HepG2 (cell line): ENCODE results near the gene TFAP2A. TPM values are rescaled to one million over a fixed set of nuclear protein-coding genes. Genes with fewer than 3 reads are reported as not detected.
A peak's percentile ranks its signal among the peaks of the same experiment; 100 is the strongest.

Source experiments
- ATAC-seq: fragments of 200-7000 bp; cut with Tn5 transposase; 3 replicates; pipeline ENCODE4 v1.9.1; 2020; ENCODE audit warnings: mild to moderate bottlenecking, moderate library complexity
- BruUV-seq: library from RNA; stranded (reverse); fragments of 400-500 nt; replicated peaks from 2 replicates; lab custom pipeline; 2021; lab: Mats Ljungman, UMichigan
- CTCF ChIA-PET: fragments of 300-600 bp; formaldehyde crosslinking; extraction: SDS; loops from one replicate; lab custom pipeline; 2021; ENCODE audit warnings: low total read pairs, inconsistent platforms, low intra/inter-chr PET ratio; lab: Yijun Ruan, JAX
- POLR2A ChIA-PET: fragments of 350-600 bp; sonication (Branson Sonifier 250); formaldehyde crosslinking; loops from one replicate; lab custom pipeline; 2020; ENCODE audit warnings: antibody characterized with exemption, inconsistent platforms; lab: Yijun Ruan, JAX
- DNase-seq: peaks from one replicate; pipeline ENCODE4 v3.0.0-alpha.2; 2015; ENCODE audit warnings: low spot score
- FAIRE-seq: peaks from 3 replicates; lab custom pipeline; 2011; peaks lifted over from hg19 to GRCh38; lab: Jason Lieb, UNC
- H2AFZ ChIP-seq: one replicate; pipeline ENCODE4 v1.6.1; 2011; ENCODE audit warnings: low read length, inconsistent platforms
- H3K27ac ChIP-seq: fragments of 300-600 bp; 3 replicates; pipeline ENCODE4 v1.8.0; 2011; ENCODE audit warnings: mixed run types, mild to moderate bottlenecking, mixed read lengths, low read length, inconsistent platforms; ENCODE audit not compliant: insufficient read depth; ENCODE audit errors: extremely low read length
- H3K27me3 ChIP-seq, 2 experiments: fragments of 200-600 bp in 1 of 2; 2 replicates in 1 of 2; 3 replicates in 1 of 2; pipeline versions ENCODE4 v1.6.0 to v1.8.0; 2011; ENCODE audit warnings: low read length in 2 of 2, mild to moderate bottlenecking in 2 of 2, moderate library complexity in 2 of 2, inconsistent platforms in 1 of 2; ENCODE audit not compliant: insufficient read depth in 2 of 2, control insufficient read depth in 1 of 2
- H3K36me3 ChIP-seq, 2 experiments: fragments of 200-600 bp in 1 of 2; replicated peaks in 1 of 2; 2 replicates in 1 of 2; 3 replicates in 1 of 2; pipeline versions ENCODE4 v1.5.1 to v1.8.0; 2011; ENCODE audit warnings: low read length in 2 of 2, inconsistent platforms in 1 of 2; ENCODE audit not compliant: insufficient read depth in 2 of 2, control insufficient read depth in 1 of 2
- H3K4me1 ChIP-seq: 2 replicates; pipeline ENCODE4 v1.5.1; 2012; ENCODE audit warnings: low read length, inconsistent platforms; ENCODE audit not compliant: insufficient read depth
- H3K4me2 ChIP-seq: 2 replicates; pipeline ENCODE4 v1.6.0; 2011; ENCODE audit warnings: low read depth, low read length, inconsistent platforms
- H3K4me3 ChIP-seq, 3 experiments: fragments of 200-600 bp in 1 of 3; sonication (generic), shearing (Covaris generic) in 1 of 3; replicated peaks in 1 of 3; 2 replicates each; pipeline ENCODE4 v1.5.1; 2011 to 2016; ENCODE audit warnings: low read length in 3 of 3, inconsistent platforms in 2 of 3, low read depth in 2 of 3, mild to moderate bottlenecking in 2 of 3, control low read depth in 1 of 3, mixed read lengths in 1 of 3; ENCODE audit not compliant: insufficient read depth in 1 of 3
- H3K79me2 ChIP-seq: one replicate; pipeline ENCODE4 v1.6.1; 2011; ENCODE audit warnings: low read length, inconsistent platforms; ENCODE audit not compliant: insufficient read depth
- H3K9ac ChIP-seq: 2 replicates; pipeline ENCODE4 v1.6.0; 2011; ENCODE audit warnings: mild to moderate bottlenecking, low read depth, low read length, inconsistent platforms; ENCODE audit not compliant: insufficient read depth
- H3K9me3 ChIP-seq: 2 replicates; pipeline ENCODE4 v1.5.1; 2012; ENCODE audit warnings: mild to moderate bottlenecking, low read length
- H4K20me1 ChIP-seq: 2 replicates; pipeline ENCODE4 v1.6.0; 2011; ENCODE audit warnings: inconsistent platforms, mild to moderate bottlenecking, low read length, moderate library complexity; ENCODE audit not compliant: insufficient read depth
- KLF15 ChIP-seq: sonication (generic); formaldehyde crosslinking; IDR thresholded peaks from 2 replicates; pipeline ENCODE4 v1.8.1; 2023; ENCODE audit warnings: borderline replicate concordance, mild to moderate bottlenecking, inconsistent platforms, missing genetic modification reagents, mixed read lengths
- MNT ChIP-seq: fragments of 450-650 bp; IDR thresholded peaks from 2 replicates; pipeline ENCODE4 v1.6.1; 2016
- ZBTB14 ChIP-seq: sonication (generic); formaldehyde crosslinking; IDR thresholded peaks from 2 replicates; pipeline ENCODE4 v1.4.0; 2020; ENCODE audit warnings: missing genetic modification reagents
- ZFP90 ChIP-seq: sonication (generic); formaldehyde crosslinking; IDR thresholded peaks from 2 replicates; pipeline ENCODE4 v1.8.0; 2022; ENCODE audit warnings: missing genetic modification reagents, mild to moderate bottlenecking, inconsistent platforms, borderline replicate concordance
- ZNF430 ChIP-seq: sonication (generic); formaldehyde crosslinking; IDR thresholded peaks from 2 replicates; pipeline ENCODE4 v1.9.0; 2021; ENCODE audit warnings: mild to moderate bottlenecking, missing genetic modification reagents
- ZSCAN21 ChIP-seq: sonication (generic); formaldehyde crosslinking; IDR thresholded peaks from 2 replicates; pipeline ENCODE4 v1.8.0; 2022; ENCODE audit warnings: mild to moderate bottlenecking, missing genetic modification reagents, moderate library complexity, borderline replicate concordance
- WGBS: methylation state at CpG from one replicate; pipeline ENCODE4 v1.1.6; 2017; ENCODE audit warnings: low lambda C conversion rate; 5-methylcytosine and 5-hydroxymethylcytosine counted together
- in situ Hi-C: cut with HindIII; loops from 2 replicates; pipeline ENCODE4 v1.10.0; 2017; ENCODE audit warnings: low pct_unique_long_range_greater_than_20kb; ENCODE audit not compliant: extremely low pct_ligation_motif_present
- intact Hi-C: fragments of 100-400 bp; cut with micrococcal nuclease; formaldehyde crosslinking; loops from one replicate; pipeline ENCODE4 v1.10.0; 2022; ENCODE audit not compliant: unreplicated experiment
- polyA plus RNA-seq, 8 experiments: library from polyadenylated mRNA; depleted of rRNA in 3 of 8; stranded (reverse) in 7 of 8; unstranded in 1 of 8; fragments of >200 nt; fragmentation: Illumina TruSeq in 4 of 8; extraction: Trizol in 4 of 8; gene quantifications; 2 replicates each; pipeline versions ENCODE4 v1.2.1 to v1.2.3, GENCODE V29; 2011 to 2016; ENCODE audit warnings: low read depth in 4 of 8, missing spikeins in 1 of 8, mixed read lengths in 1 of 8; ENCODE audit not compliant: insufficient read depth in 1 of 8
- total RNA-seq, 5 experiments: library from RNA; depleted of rRNA; stranded (reverse); fragments of >200 nt; fragmentation: Illumina TruSeq; extraction: Trizol; gene quantifications; 2 replicates each; pipeline ENCODE4 v1.2.3, GENCODE V29; 2016; ENCODE audit warnings: low read depth in 1 of 5

The TFAP2A gene
- total and polyA plus RNA-seq, 2 of the 13 experiments (the other 11 are each of a cell fraction or from before 2014, with no cell fraction given): not detected

GRCh38 chr6:10463491-10464481 is 48.9 kb upstream of the TFAP2A start:
- POLR2A ChIA-PET: no interaction called here
- no peaks in the 10 kb centered on the region for H3K36me3 ChIP-seq
- no peak overlapping the region for H3K9ac ChIP-seq
- TF ChIP-seq KLF15 (CRISPR knock-in tag) (no peak), ZBTB14 (CRISPR knock-in tag) (no peak), ZSCAN21 (CRISPR knock-in tag) (no peak), ZFP90 (CRISPR knock-in tag) (no peak), MNT (no peak), ZNF430 (no peak)
- TF ChIP-seq, all 625 proteins: peak for 0
- CTCF ChIA-PET: no interaction called here
- Histone ChIP-seq H3K9me3 (no peaks in the 10 kb centered on the region), H3K4me3 (no peak overlapping the region), H3K27me3 (peaks cover 0 to 19% of the 10 kb centered on the region in 2 experiments; a peak in 2 of 5 replicates), H3K79me2 (no peaks in the 10 kb centered on the region), H3K4me2 (no peak overlapping the region), H3K27ac (no peak overlapping the region), H4K20me1 (no peaks in the 10 kb centered on the region), H3K4me1 (no peaks in the 10 kb centered on the region), H2AFZ (no peak overlapping the region)
- in situ Hi-C loops (no loop called here), intact Hi-C loops (no loop called here)
- DNase-seq (no peak), FAIRE-seq (no peak), ATAC-seq (peak; percentile 28; the same call in 1 of the 3 replicates)
- no TSS peak for BruUV-seq
- 28% methylated on average over 16 of the region's 16 CpGs for WGBS
